Activated CD4-positive, alpha-beta T cell treated with anti-CD3 and anti-CD28 coated beads, Interleukin-2, amount 10 ng/mL, durations not matched to agents 7 days and 5 days (primary cell): ENCODE results near the gene RNF224. TPM values are rescaled to one million over a fixed set of nuclear protein-coding genes. Genes with fewer than 3 reads are reported as not detected.

Experiments used
- CTCF ChIA-PET: fragments of 350-600 bp; sonication (Branson Sonifier 250); formaldehyde crosslinking; loops from one replicate; lab custom pipeline; 2021; ENCODE audit warnings: antibody characterized with exemption; lab: Charles Lee
- POLR2A ChIA-PET: fragments of 350-600 bp; sonication (Branson Sonifier 250); formaldehyde crosslinking; loops from one replicate; lab custom pipeline; 2021; ENCODE audit warnings: antibody characterized with exemption; lab: Charles Lee
- DNase-seq: peaks from one replicate; pipeline ENCODE4 v3.0.0-alpha.2; 2020
- H3K27ac Mint-ChIP-seq: one replicate; pipeline ENCODE4 v1.8.0; 2021; ENCODE audit warnings: mild to moderate bottlenecking, moderate library complexity, mixed read lengths
- H3K27me3 Mint-ChIP-seq: one replicate; pipeline ENCODE4 v1.8.0; 2021; ENCODE audit warnings: mixed read lengths
- H3K36me3 Mint-ChIP-seq: one replicate; pipeline ENCODE4 v1.8.0; 2021; ENCODE audit warnings: low read depth, mixed read lengths
- H3K4me1 Mint-ChIP-seq: one replicate; pipeline ENCODE4 v1.8.0; 2021; ENCODE audit warnings: mixed read lengths
- H3K4me3 Mint-ChIP-seq: one replicate; pipeline ENCODE4 v1.8.0; 2021; ENCODE audit warnings: mild to moderate bottlenecking, moderate library complexity, mixed read lengths
- H3K9me3 Mint-ChIP-seq: one replicate; pipeline ENCODE4 v1.8.0; 2021; ENCODE audit warnings: mixed read lengths
- total RNA-seq, 2 experiments: library from RNA; stranded (reverse); gene quantifications; one replicate each; pipeline ENCODE4 v1.2.3, GENCODE V29; 2021

RNF224 gene
- total RNA-seq, 2 experiments from 2014 or later: 0.10 TPM; not detected in 1

DNA sequence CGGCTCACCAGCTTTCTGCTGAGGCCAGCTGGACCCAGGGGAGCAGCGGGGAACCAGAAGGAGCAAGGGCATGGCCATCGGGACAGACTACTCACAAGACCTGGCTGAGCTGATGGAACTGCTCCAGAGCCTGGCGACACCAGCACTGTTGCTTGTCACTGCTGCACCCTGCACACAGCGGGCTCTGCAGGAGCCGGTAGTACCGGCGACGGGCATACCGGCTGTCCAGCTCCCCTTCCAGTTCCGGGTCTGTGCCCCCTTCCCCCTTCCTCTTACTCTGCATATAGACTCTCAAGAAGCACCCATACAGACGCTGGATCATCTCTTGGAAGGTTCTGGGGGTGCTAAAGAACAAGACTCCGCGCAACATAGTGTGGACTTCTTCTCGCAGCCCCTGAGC lies 39.9 kb upstream of the RNF224 start:
- H3K4me1 Mint-ChIP-seq: peaks cover 34% of the 10 kb centered on the region
- CTCF ChIA-PET: interaction anchor here (1.1 to 2.6 kb wide), 5 partner anchors 10 to 37 kb away, joined by 3 to 10 read pairs (median 3); partner anchors contain the start of genes CYSRT1, TMEM210 and TPRN
- peaks cover 7% of the 10 kb centered on the region for H3K36me3 Mint-ChIP-seq

DNA sequence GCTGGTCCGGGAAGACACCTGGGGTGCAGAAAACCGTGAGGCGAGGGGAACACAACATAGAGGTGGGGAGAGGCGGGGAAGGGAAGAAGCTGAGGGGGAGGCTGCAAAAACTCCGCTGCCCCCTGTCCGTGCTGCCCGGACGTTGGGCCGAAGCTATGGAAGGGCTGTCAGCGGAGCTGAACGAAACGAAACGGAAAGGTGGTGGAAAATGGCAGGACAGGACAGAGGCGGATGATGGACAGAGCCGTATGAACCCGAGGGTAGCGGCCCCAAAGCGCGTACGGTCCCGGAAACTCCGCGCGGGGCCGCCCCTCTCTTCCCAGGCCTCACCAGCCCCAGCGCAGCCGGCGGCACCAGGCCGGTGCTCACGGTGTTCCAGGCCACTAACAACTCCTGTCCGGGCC lies 39.2 kb upstream of the RNF224 start:
- H3K27ac Mint-ChIP-seq: peak overlapping the region; percentile 95
- peak overlapping the region; percentile 88 for H3K4me3 Mint-ChIP-seq
- DNase-seq: no peak
- no peaks in the 10 kb centered on the region for H3K27me3 Mint-ChIP-seq
- ChIA-PET CTCF (interaction anchor here (1.2 to 2.6 kb wide), 5 partner anchors 11 to 31 kb away, joined by 3 to 10 read pairs (median 4); partner anchors contain the start of genes NDOR1, TMEM203, TMEM210 and TPRN), POLR2A (interaction anchor here (1.1 to 1.6 kb wide), 2 partner anchors 13 to 17 kb away, joined by 4 to 5 read pairs; partner anchors contain the start of gene TPRN)
- peaks cover 34% of the 10 kb centered on the region for H3K4me1 Mint-ChIP-seq
- peaks cover 7% of the 10 kb centered on the region for H3K36me3 Mint-ChIP-seq
- no peaks in the 10 kb centered on the region for H3K9me3 Mint-ChIP-seq

More for the DNA sequence above, 39.9 kb upstream of the RNF224 start:
- POLR2A ChIA-PET: no interaction called here
- Mint-ChIP-seq H3K4me3 (peak overlapping the region; percentile 88), H3K27me3 (no peaks in the 10 kb centered on the region), H3K27ac (peak overlapping the region; percentile 95), H3K9me3 (no peaks in the 10 kb centered on the region)
- DNase-seq: no peak

DNA sequence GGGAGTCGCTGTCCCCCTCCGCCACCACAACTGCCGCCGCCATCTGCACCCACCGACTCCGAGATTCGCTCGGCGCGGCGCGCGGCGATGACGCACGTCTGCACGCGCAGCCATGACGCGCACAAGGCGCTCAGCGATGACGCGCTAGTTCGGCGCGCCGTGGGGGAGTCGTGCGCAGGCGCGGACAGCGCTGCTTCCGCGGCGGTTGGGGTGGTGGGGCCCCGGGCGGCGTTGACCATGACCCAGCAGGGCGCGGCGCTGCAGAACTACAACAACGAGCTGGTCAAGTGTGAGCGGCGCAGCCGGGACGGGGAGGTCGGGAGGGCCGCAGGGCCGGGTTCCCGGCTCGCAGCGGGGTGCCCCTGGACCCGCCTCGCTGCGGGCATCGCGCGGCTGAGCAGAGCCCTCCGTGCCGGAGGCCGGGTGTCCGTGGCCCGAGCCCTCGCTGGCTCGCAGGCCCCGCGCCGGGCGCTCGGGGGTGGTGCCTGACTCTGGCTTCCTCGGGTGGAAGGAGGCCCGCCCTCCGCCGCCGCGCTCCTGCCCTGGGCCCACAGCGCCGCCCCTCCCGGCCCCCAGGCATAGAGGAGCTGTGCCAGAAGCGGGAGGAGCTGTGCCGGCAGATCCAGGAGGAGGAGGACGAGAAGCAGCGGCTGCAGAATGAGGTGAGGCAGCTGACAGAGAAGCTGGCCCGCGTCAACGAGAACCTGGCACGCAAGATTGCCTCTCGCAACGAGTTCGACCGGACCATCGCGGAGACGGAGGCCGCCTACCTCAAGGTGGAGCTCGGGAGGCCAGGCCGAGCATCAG lies 38.6 kb upstream of the RNF224 start, which contains the start of the genes ANAPC2 and SSNA1:
Gene ANAPC2 (minus strand): TSS at position 71 of the 807 bp plus-strand sequence. CDS start 28 bp downstream, at position 43.
Gene SSNA1 (plus strand): TSS at position 187 of the 807 bp plus-strand sequence. CDS start 51 bp downstream, at position 238.
- Mint-ChIP-seq H3K4me1 (peaks cover 34% of the 10 kb centered on the region), H3K36me3 (peaks cover 3% of the 10 kb centered on the region), H3K27ac (peak within 1 kb of the TSS; percentile 95), H3K9me3 (no peaks in the 10 kb centered on the region), H3K4me3 (peak within 1 kb of the TSS; percentile 96), H3K27me3 (no peaks in the 10 kb centered on the region)
- peak; percentile 92 for DNase-seq
- POLR2A ChIA-PET: interaction anchor here (1.1 to 1.6 kb wide), 2 partner anchors 12 to 16 kb away, joined by 4 to 5 read pairs; partner anchors contain the start of gene TPRN
- CTCF ChIA-PET: interaction anchor here (1.2 to 2.6 kb wide), 9 partner anchors 10 to 142 kb away, joined by 3 to 11 read pairs (median 6); partner anchors contain the start of genes NDOR1, TMEM203, TMEM210 and TPRN

DNA sequence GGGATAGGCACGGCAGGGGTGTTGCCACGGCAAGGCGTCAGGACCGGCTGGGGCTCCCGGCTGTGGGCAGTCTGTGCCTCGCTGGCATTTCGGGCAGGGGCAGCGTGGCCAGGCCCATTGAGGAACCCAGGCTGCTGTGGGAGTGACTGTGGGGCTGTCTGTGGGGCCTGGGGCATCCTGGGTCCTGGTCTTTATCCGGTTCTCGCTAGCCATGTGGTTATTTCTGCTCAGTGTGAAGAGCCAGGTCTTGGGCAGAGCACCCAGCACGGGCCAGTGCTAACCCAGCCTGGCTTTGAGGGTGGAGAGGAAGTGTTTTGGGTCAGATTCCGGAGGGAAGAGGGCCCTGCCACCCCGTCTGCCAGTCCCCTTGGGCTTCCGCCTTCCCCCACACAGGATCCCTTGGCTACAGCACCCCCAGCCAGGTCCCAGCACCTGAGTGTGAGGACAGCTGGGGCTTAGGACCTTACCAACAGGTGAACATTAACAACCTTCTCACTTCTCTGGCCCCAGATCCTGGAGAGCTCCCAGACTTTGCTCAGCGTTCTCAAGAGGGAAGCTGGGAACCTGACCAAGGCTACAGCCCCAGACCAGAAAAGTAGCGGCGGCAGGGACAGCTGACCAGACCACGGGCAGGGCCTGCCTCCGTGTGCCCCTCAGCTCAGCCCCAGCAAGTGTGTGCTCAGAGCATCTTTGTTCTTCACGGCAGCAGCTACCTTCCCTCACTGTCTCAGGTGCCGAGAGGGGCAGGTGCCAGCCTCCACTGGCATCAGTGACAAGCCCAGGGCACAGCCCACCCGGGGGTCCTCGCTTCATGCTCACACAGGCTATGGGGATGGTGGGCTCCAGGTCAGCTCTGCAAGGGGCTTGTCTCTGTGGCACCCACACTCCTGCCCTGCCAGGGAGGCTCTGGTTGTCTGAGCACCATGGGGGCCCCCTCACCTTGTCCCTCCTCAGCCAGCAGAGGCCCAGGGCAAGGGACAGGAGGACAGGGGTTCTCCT lies 37.7 kb upstream of the RNF224 start:
- ChIA-PET CTCF (interaction anchor here (1.0 to 2.6 kb wide), 8 partner anchors 9 to 143 kb away, joined by 3 to 11 read pairs (median 6); partner anchors contain the start of genes NDOR1, TMEM203, TMEM210 and TPRN), POLR2A (interaction anchor here (1.1 to 1.6 kb wide), 2 partner anchors 11 to 15 kb away, joined by 4 to 5 read pairs; partner anchors contain the start of gene TPRN)
- DNase-seq: no peak

DNA sequence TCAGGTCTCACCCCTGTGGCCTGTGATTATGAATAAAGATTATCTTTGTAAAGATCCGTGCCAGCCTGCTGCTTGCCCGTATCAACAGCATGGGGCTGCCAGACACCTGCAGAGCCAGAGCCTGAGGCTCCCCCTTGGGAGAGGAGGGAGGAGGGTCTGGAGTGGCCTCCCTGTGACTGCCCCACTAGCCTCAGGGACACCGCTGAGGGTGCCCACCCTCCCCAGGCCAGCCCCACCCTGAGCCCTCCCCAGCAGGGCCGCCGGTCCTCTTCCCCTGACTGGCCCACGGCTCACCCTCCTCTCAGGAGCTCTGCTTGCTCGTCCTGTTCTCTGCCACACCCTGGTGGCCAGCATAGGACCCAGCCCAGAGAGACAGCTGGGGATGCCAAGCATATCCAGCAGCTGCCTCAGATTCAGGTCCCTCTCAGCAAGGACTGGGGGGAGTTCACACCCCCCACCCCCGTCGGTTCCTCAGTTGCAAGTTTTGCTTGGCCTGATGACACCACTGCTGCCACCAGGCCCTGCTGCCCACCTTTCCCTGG lies 36.9 kb upstream of the RNF224 start:
- H3K9me3 Mint-ChIP-seq: no peaks in the 10 kb centered on the region
- H3K27me3 Mint-ChIP-seq: no peaks in the 10 kb centered on the region
- DNase-seq: no peak
- ChIA-PET CTCF (interaction anchor here (0.8 to 2.2 kb wide), 5 partner anchors 8 to 94 kb away, joined by 3 to 11 read pairs (median 4); no protein-coding TSS in a partner anchor), POLR2A (no interaction called here)
- H3K4me3 Mint-ChIP-seq: peak overlapping the region; percentile 96
- H3K4me1 Mint-ChIP-seq: peaks cover 34% of the 10 kb centered on the region
- H3K27ac Mint-ChIP-seq: peak overlapping the region; percentile 19
- H3K36me3 Mint-ChIP-seq: peaks cover 3% of the 10 kb centered on the region

More for the DNA sequence above, 37.7 kb upstream of the RNF224 start:
- peak overlapping the region; percentile 94 for H3K27ac Mint-ChIP-seq
- peaks cover 34% of the 10 kb centered on the region for H3K4me1 Mint-ChIP-seq
- no peaks in the 10 kb centered on the region for H3K27me3 Mint-ChIP-seq
- peaks cover 3% of the 10 kb centered on the region for H3K36me3 Mint-ChIP-seq
- peak overlapping the region; percentile 96 for H3K4me3 Mint-ChIP-seq
- no peaks in the 10 kb centered on the region for H3K9me3 Mint-ChIP-seq

DNA sequence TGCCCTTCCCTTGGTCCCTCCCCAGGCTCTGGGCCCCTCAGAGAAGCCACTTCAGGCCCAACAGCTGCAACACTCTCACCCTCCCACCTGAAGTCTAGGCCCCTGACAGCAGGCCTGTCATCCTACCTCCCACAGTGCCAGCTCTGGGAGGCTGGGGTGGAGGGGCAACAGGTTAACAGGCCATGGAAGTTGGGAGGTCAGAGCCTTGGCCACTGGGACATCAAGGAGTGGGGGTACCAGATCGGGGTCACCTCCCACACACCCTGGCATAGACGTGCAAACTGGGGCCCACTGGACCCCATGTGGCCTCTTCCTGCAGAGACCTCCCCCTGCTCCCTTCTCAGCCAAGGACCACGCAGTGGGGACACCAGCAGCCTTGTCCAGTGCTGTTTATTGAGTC lies 36.1 kb upstream of the RNF224 start:
- ChIA-PET CTCF (interaction anchor here (0.7 to 1.1 kb wide), 3 partner anchors 38 to 95 kb away, joined by 3 to 4 read pairs (median 3); no protein-coding TSS in a partner anchor), POLR2A (no interaction called here)
- no peak for DNase-seq
- H3K4me1 Mint-ChIP-seq: peaks cover 32% of the 10 kb centered on the region
- no peak overlapping the region for H3K27ac Mint-ChIP-seq
- no peaks in the 10 kb centered on the region for H3K9me3 Mint-ChIP-seq
- no peaks in the 10 kb centered on the region for H3K27me3 Mint-ChIP-seq
- no peak overlapping the region for H3K4me3 Mint-ChIP-seq
- H3K36me3 Mint-ChIP-seq: peaks cover 2% of the 10 kb centered on the region

DNA sequence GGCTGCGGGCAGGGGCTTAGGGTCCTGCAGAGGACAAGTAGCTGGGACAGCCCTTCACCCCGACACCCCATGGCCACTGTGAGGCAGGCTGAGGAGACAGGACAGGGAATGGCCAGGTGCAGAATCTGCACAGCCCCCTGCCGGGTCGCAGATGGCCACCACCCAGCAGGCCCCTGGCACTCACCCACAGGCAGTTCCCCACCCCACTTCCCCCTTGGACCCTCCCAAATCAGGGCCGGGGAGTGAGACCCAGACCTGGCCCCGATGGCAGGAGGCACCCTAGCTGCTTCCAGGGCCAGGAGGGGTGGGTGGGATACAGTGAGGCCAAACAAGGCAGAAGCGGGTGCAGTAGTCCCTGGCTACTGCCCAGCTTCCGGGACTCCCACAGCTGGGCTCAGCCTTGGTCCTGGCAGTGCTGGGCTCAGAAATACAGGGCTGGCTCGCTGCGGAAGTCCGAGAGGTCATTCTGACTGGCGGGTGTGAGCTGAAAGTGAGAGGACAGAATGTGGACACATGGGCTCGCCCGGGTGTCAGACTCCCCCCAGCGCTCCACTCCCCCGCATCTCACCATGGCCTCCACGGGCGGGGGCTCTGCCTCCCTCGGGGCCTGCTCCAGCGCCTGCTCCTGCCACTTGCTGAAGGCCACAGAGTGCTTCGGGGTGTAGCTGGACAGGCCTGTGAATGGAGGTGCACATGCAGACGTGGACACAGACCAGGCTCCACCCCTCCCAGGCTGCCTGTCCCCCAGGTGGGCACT lies 35.4 kb upstream of the RNF224 start:
- no peak overlapping the region for H3K4me3 Mint-ChIP-seq
- ChIA-PET POLR2A (no interaction called here), CTCF (interaction anchor here (0.7 to 1.5 kb wide), 4 partner anchors 23 to 157 kb away, joined by 3 to 5 read pairs (median 3); no protein-coding TSS in a partner anchor)
- H3K4me1 Mint-ChIP-seq: peaks cover 26% of the 10 kb centered on the region
- H3K27me3 Mint-ChIP-seq: no peaks in the 10 kb centered on the region
- H3K36me3 Mint-ChIP-seq: peaks cover 2% of the 10 kb centered on the region
- no peak for DNase-seq
- no peak overlapping the region for H3K27ac Mint-ChIP-seq
- no peaks in the 10 kb centered on the region for H3K9me3 Mint-ChIP-seq

DNA sequence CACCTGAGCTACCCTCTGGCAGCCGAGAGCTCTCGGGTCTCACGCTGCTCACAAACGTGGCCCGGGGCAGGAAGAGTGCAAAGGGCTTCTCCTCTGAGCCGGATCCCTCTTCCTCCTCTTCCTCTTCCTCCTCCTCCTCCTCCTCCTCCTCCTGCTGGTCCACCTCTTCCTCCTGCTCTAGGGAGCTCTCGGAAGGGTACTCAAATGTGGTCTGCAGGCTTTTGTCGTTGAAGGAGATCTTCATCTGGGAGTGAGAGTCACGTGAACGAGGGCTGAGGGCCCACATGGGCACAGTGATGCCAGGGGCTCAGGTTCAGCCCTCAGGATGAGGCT lies 34.9 kb upstream of the RNF224 start:
- POLR2A ChIA-PET: no interaction called here
- H3K9me3 Mint-ChIP-seq: no peaks in the 10 kb centered on the region
- no peak overlapping the region for H3K27ac Mint-ChIP-seq
- peaks cover 2% of the 10 kb centered on the region for H3K36me3 Mint-ChIP-seq
- DNase-seq: no peak
- H3K4me1 Mint-ChIP-seq: peaks cover 23% of the 10 kb centered on the region
- CTCF ChIA-PET: interaction anchor here (1.0 to 1.6 kb wide), 4 partner anchors 12 to 158 kb away, joined by 3 to 6 read pairs (median 4); no protein-coding TSS in a partner anchor
- H3K27me3 Mint-ChIP-seq: no peaks in the 10 kb centered on the region
- H3K4me3 Mint-ChIP-seq: no peak overlapping the region

DNA sequence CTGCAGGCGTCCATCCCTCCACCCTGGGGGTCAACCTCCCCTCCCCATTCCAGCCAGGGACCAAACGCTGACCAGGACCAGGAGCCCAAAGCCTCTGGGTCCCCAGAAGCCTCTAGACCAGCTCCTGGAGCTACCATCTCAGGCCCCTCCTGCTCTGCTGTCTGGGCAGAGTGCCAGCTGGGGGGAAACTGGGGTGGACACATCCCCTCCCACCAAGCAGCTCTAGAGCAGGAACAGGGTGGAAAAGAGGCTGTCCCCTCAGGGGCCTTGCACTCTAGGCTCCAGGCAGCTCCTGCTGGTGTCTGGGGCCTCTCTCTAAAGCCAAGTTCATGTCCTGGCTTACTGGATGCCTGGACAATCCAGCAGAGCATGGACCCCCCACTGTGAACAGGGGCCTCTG lies 34.4 kb upstream of the RNF224 start:
- ChIA-PET CTCF (interaction anchor here (1.1 to 1.6 kb wide), 3 partner anchors 11 to 63 kb away, joined by 3 to 6 read pairs (median 5); no protein-coding TSS in a partner anchor), POLR2A (no interaction called here)
- Mint-ChIP-seq H3K4me1 (peaks cover 20% of the 10 kb centered on the region), H3K27me3 (no peaks in the 10 kb centered on the region), H3K4me3 (no peak overlapping the region), H3K36me3 (peaks cover 2% of the 10 kb centered on the region), H3K27ac (no peak overlapping the region), H3K9me3 (no peaks in the 10 kb centered on the region)
- no peak for DNase-seq

DNA sequence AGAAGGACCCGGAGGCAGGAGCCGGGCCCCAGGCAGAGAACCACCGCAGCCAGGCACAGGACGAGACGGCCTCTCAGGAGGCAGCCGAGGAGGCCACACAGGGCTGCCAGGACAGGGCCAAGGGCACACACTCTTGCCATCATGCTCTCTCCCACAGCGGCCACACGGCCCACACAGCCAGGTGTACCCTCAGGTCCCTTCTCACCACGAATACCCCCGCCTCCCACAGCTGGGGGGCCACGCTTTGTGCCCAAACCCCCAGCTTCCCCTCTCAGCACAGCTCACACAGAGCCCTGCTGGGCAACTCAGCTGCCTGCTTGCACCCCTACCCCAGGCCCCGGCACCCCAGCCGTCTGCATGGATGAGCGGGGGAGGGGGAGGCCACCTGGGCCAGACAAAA lies 33.5 kb upstream of the RNF224 start:
- H3K4me3 Mint-ChIP-seq: no peak overlapping the region
- ChIA-PET POLR2A (no interaction called here), CTCF (interaction anchor here (1.6 kb wide), 1 partner anchor 11 kb away, joined by 6 read pairs; no protein-coding TSS in a partner anchor)
- H3K9me3 Mint-ChIP-seq: no peaks in the 10 kb centered on the region
- H3K27me3 Mint-ChIP-seq: no peaks in the 10 kb centered on the region
- peaks cover 2% of the 10 kb centered on the region for H3K36me3 Mint-ChIP-seq
- DNase-seq: no peak
- no peak overlapping the region for H3K27ac Mint-ChIP-seq
- H3K4me1 Mint-ChIP-seq: peaks cover 23% of the 10 kb centered on the region

DNA sequence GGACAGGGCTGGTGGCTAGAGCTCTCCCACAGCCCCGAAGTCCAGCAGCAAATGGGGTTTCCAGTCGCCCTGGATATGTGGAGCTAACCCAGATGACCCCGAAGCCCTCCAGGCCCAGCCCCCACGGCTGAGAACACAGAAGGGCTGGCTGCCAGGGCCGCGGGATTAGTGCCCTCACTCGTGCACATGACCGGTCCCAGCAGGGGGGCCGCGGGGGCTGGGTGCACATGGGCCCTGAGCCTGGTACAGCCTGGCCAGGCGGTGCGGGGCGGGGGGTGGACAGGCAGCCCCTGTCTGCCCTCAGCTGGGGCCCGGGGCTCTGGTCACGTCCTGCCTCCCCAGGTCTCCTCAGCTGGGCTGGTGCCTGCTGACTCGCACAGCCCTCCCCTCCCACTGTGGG lies 32.9 kb upstream of the RNF224 start:
- Mint-ChIP-seq H3K4me1 (peaks cover 18% of the 10 kb centered on the region), H3K4me3 (no peak overlapping the region), H3K27me3 (no peaks in the 10 kb centered on the region), H3K27ac (no peak overlapping the region), H3K9me3 (no peaks in the 10 kb centered on the region), H3K36me3 (no peaks in the 10 kb centered on the region)
- DNase-seq: no peak
- CTCF ChIA-PET: interaction anchor here (1.1 kb wide), 1 partner anchor 33 kb away, joined by 4 read pairs; the partner anchor contains the start of gene RNF224
- POLR2A ChIA-PET: no interaction called here
